ENCODE results near the gene PAM16.
A peak's percentile ranks its signal among the peaks of the same experiment; 100 is the strongest.
"Not testable (repeated sequence)": the region's sequence is repeated elsewhere in the genome, so short reads cannot be mapped to it uniquely, and the experiment has no call there.

PAM16 gene

GRCh38 chr16:4334724-4335495, 16.2 kb downstream of the PAM16 start:
- DNase-seq (ENCODE audit: low read depth) = no peak

GRCh38 chr16:4333714-4334113, 17.4 kb downstream of the PAM16 start:
- DNase-seq (ENCODE audit: low read depth) = not testable (repeated sequence)

- no peak for DNase-seq (ENCODE audit: low read depth)
Observed at GRCh38 chr16:4333308-4333638, 17.8 kb downstream of the PAM16 start.

GRCh38 chr16:4332623-4333307, 18.4 kb downstream of the PAM16 start:
- DNase-seq (ENCODE audit: low read depth) = no peak

GRCh38 chr16:4332083-4332482, 19.0 kb downstream of the PAM16 start:
- no peak for DNase-seq (ENCODE audit: low read depth)

GRCh38 chr16:4330277-4330874, 20.7 kb downstream of the PAM16 start:
- DNase-seq (ENCODE audit: low read depth) = peak; percentile 36

GRCh38 chr16:4328782-4329775, 22.0 kb downstream of the PAM16 start:
- no peak for DNase-seq (ENCODE audit: low read depth)

- no peak for DNase-seq (ENCODE audit: low read depth)
Observed at GRCh38 chr16:4328046-4328781, 22.9 kb downstream of the PAM16 start.

- DNase-seq (ENCODE audit: low read depth) = no peak
Observed at GRCh38 chr16:4327386-4328045, 23.6 kb downstream of the PAM16 start.

- no peak for DNase-seq (ENCODE audit: low read depth)
Observed at GRCh38 chr16:4325253-4325758, 25.8 kb downstream of the PAM16 start.

GRCh38 chr16:4324492-4325252, 26.4 kb downstream of the PAM16 start:
- no peak for DNase-seq (ENCODE audit: low read depth)

GRCh38 chr16:4323845-4324488, 27.2 kb downstream of the PAM16 start:
- DNase-seq (ENCODE audit: low read depth) = no peak

- DNase-seq (ENCODE audit: low read depth) = no peak
Observed at GRCh38 chr16:4323071-4323844, 27.9 kb downstream of the PAM16 start.

GRCh38 chr16:4322121-4323052, 28.7 kb downstream of the PAM16 start:
- no peak for DNase-seq (ENCODE audit: low read depth)

GRCh38 chr16:4321286-4322120, 29.6 kb downstream of the PAM16 start:
- no peak for DNase-seq (ENCODE audit: low read depth)

GRCh38 chr16:4320571-4321137, 30.5 kb downstream of the PAM16 start:
- DNase-seq (ENCODE audit: low read depth) = no peak

Measured in T-helper 22 cell (primary cell).